HG02884 (cell line): ENCODE data around the gene CYP2S1.
"Not testable (repeated sequence)": the region's sequence is repeated elsewhere in the genome, so short reads cannot be mapped to it uniquely, and the experiment has no call there.

Experiments
- ATAC-seq: cut with Tn5 transposase; IDR thresholded peaks from one replicate; pipeline ENCODE4 v1.9.1; 2021; ENCODE audit warnings: mild to moderate bottlenecking, moderate library complexity; ENCODE audit not compliant: unreplicated experiment

Gene CYP2S1

GRCh38 chr19:41192574-41193429 lies at the start of gene CYP2S1:
CYP2S1 (plus strand) TSS chr19:41193219; CDS start chr19:41193265, 46 bp downstream.
- no peak for ATAC-seq

- ATAC-seq: no peak
Measured at GRCh38 chr19:41144403-41144802, 48.6 kb upstream of the CYP2S1 start.

- ATAC-seq: no peak
Measured at GRCh38 chr19:41149831-41150230, 43.2 kb upstream of the CYP2S1 start.

GRCh38 chr19:41150986-41151385 lies 42.0 kb upstream of the CYP2S1 start:
- ATAC-seq: not testable (repeated sequence)

- no peak for ATAC-seq
Measured at GRCh38 chr19:41154060-41154459, 39.0 kb upstream of the CYP2S1 start.

- ATAC-seq: no peak
Measured at GRCh38 chr19:41156207-41156606, 36.8 kb upstream of the CYP2S1 start.

GRCh38 chr19:41159881-41160280 lies 33.1 kb upstream of the CYP2S1 start:
- ATAC-seq: no peak

GRCh38 chr19:41161903-41162302 lies 31.1 kb upstream of the CYP2S1 start:
- ATAC-seq: no peak

- no peak for ATAC-seq
Measured at GRCh38 chr19:41166944-41167804, 25.8 kb upstream of the CYP2S1 start.

- no peak for ATAC-seq
Measured at GRCh38 chr19:41172297-41173164, 20.5 kb upstream of the CYP2S1 start.

- ATAC-seq: no peak
Measured at GRCh38 chr19:41174297-41174928, 18.6 kb upstream of the CYP2S1 start.

GRCh38 chr19:41175801-41176777 lies 16.9 kb upstream of the CYP2S1 start:
- ATAC-seq: no peak

- not testable (repeated sequence) for ATAC-seq
Measured at GRCh38 chr19:41180173-41180572, 12.8 kb upstream of the CYP2S1 start.

- ATAC-seq: no peak
Measured at GRCh38 chr19:41186971-41187883, 5.8 kb upstream of the CYP2S1 start.

- no peak for ATAC-seq
Measured at GRCh38 chr19:41187884-41188279, 5.1 kb upstream of the CYP2S1 start.

- no peak for ATAC-seq
Measured at GRCh38 chr19:41189425-41190065, 3.5 kb upstream of the CYP2S1 start.

GRCh38 chr19:41193430-41194156 lies 574 bp downstream of the CYP2S1 start:
- no peak for ATAC-seq
